GM23248 (cell line): ENCODE results near the gene GINS1. TPM values are rescaled to one million over a fixed set of nuclear protein-coding genes. Genes with fewer than 3 reads are reported as not detected.

Source experiments
- DNase-seq: peaks from one replicate; pipeline ENCODE4 v3.0.0-alpha.2; 2015
- H2AFZ ChIP-seq: fragments of 200-600 bp; sonication (generic); 2 replicates; pipeline ENCODE4 v1.6.1; 2016; ENCODE audit warnings: antibody characterized with exemption
- H3F3A ChIP-seq: fragments of 200-600 bp; sonication (generic); 2 replicates; pipeline ENCODE4 v1.6.1; 2016; ENCODE audit warnings: mild to moderate bottlenecking, antibody characterized with exemption, mixed run types; ENCODE audit not compliant: insufficient read depth
- H3K27ac ChIP-seq: fragments of 200-600 bp; sonication (generic); 2 replicates; pipeline ENCODE4 v1.5.1; 2016; ENCODE audit warnings: mild to moderate bottlenecking
- H3K27me3 ChIP-seq: fragments of 200-600 bp; sonication (generic); replicated peaks from 2 replicates; pipeline ENCODE4 v1.6.1; 2016; ENCODE audit warnings: mild to moderate bottlenecking; ENCODE audit not compliant: insufficient read depth
- H3K36me3 ChIP-seq: fragments of 200-600 bp; sonication (generic); 2 replicates; pipeline ENCODE4 v1.6.1; 2016; ENCODE audit warnings: low read depth, mild to moderate bottlenecking
- H3K4me1 ChIP-seq: fragments of 200-600 bp; sonication (generic); 2 replicates; pipeline ENCODE4 v1.6.1; 2016; ENCODE audit warnings: mild to moderate bottlenecking; ENCODE audit not compliant: insufficient read depth
- H3K4me2 ChIP-seq: fragments of 200-600 bp; sonication (generic); one replicate; pipeline ENCODE4 v1.6.1; 2016; ENCODE audit warnings: mild to moderate bottlenecking; ENCODE audit not compliant: unreplicated experiment
- H3K4me3 ChIP-seq: fragments of 200-600 bp; sonication (generic); 2 replicates; pipeline ENCODE4 v1.5.1; 2016; ENCODE audit warnings: mild to moderate bottlenecking
- H3K79me2 ChIP-seq: fragments of 200-600 bp; sonication (generic); 2 replicates; pipeline ENCODE4 v1.6.1; 2016; ENCODE audit warnings: mild to moderate bottlenecking; ENCODE audit not compliant: insufficient read depth
- H3K9ac ChIP-seq: fragments of 200-600 bp; sonication (generic); 2 replicates; pipeline ENCODE4 v1.6.1; 2016; ENCODE audit warnings: mild to moderate bottlenecking
- H3K9me2 ChIP-seq: fragments of 200-600 bp; sonication (generic); 2 replicates; pipeline ENCODE4 v1.6.1; 2016; ENCODE audit warnings: mixed run types, mild to moderate bottlenecking, moderate library complexity; ENCODE audit not compliant: insufficient read depth
- H3K9me3 ChIP-seq: fragments of 200-600 bp; sonication (generic); one replicate; pipeline ENCODE4 v1.6.1; 2017; ENCODE audit warnings: low read depth
- H4K20me1 ChIP-seq: fragments of 200-600 bp; sonication (generic); 2 replicates; pipeline ENCODE4 v1.6.0; 2016; ENCODE audit not compliant: insufficient read depth
- EZH2 ChIP-seq: fragments of 200-600 bp; sonication (generic); IDR thresholded peaks from 2 replicates; pipeline ENCODE4 v1.6.1; 2018; ENCODE audit warnings: antibody characterized with exemption, mild to moderate bottlenecking; ENCODE audit not compliant: insufficient read depth, poor library complexity, severe bottlenecking
- EZH2phosphoT487 ChIP-seq: fragments of 200-600 bp; sonication (generic); IDR thresholded peaks from 2 replicates; pipeline ENCODE4 v1.6.1; 2018; ENCODE audit warnings: antibody characterized with exemption, moderate library complexity, mild to moderate bottlenecking, low read depth; ENCODE audit not compliant: insufficient read depth
- WGBS, 2 experiments: methylation state at CpG; one replicate each; pipeline ENCODE4 v1.1.6; 2015 to 2017; ENCODE audit warnings: low lambda C conversion rate in 2 of 2, low coverage in 1 of 2; ENCODE audit errors: missing lambda C conversion rate in 2 of 2; 5-methylcytosine and 5-hydroxymethylcytosine counted together
- in situ Hi-C: fragments of 300-500 bp; cut with MboI; formaldehyde crosslinking; loops from 2 replicates; pipeline ENCODE4 v1.15.0; 2020
- polyA plus RNA-seq: library from polyadenylated mRNA; unstranded; fragments of >200 nt; fragmentation: Nextera tagmentation; extraction: Ambion mirVana; gene quantifications from 2 replicates; pipeline ENCODE4 v1.2.1, GENCODE V29; 2016
- total RNA-seq: library from RNA; depleted of rRNA; stranded (reverse); fragments of >200 nt; shearing (Covaris generic); gene quantifications from 2 replicates; pipeline ENCODE4 v1.2.3, GENCODE V29; 2014

The GINS1 gene
- total and polyA plus RNA-seq, 2 experiments from 2014 or later = 4.4 to 7.5 TPM

DNA sequence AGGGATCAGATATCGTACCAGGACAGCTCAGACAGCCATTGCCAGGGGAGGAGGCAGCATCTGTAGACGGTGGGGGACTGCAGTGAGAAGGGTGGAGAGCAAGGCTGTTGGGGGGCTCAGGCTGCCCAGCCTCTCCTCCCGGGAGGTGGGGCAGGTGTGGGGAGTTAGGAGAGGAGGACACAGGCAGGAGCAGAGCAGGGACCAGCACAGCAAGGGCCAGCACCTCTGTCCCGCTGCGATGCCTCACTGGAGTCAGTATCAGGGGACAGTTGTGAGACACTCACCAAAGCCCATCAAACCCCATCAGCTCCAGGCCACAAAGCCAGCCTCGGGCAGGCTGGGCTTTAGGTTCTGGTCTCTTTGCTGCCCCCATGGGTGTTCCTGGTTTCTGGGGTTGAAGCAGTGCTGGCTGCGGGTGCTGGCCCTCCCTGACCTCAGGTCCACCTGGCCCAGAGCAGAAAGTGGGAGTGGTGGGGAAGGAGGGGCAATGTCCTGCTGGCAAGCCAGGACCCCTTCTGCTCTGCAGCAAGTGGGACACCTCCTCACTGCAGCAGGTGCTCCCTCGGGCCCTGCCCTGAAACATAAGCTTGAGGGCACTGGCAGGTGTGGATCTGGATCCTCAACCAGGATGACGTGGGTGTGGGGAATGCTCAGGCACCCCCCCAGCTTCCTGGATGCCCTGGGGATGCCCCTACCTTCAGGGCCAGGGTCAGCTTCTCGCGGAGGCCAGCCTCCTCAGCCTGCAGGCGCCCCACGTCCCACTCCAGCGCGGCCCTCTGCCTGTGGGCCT is 83.4 kb downstream of the GINS1 start:
- H3K4me2 ChIP-seq = no peak overlapping the region
- H3K79me2 ChIP-seq = no peaks in the 10 kb centered on the region
- no peaks in the 10 kb centered on the region for H4K20me1 ChIP-seq
- no peak for DNase-seq
- in situ Hi-C loops = no loop called here
- no peaks in the 10 kb centered on the region for H3K9me3 ChIP-seq
- H3K27me3 ChIP-seq = no peaks in the 10 kb centered on the region
- no peaks in the 10 kb centered on the region for H3F3A ChIP-seq
- H3K4me1 ChIP-seq = peaks cover 14% of the 10 kb centered on the region
- H2AFZ ChIP-seq = no peak overlapping the region
- TF ChIP-seq EZH2 (no peak), EZH2phosphoT487 (no peak)
- no peak overlapping the region for H3K27ac ChIP-seq
- no peak overlapping the region for H3K4me3 ChIP-seq
- 91 to 92% methylated on average over 15 of the region's 15 CpGs for WGBS, 2 experiments
- H3K36me3 ChIP-seq = no peaks in the 10 kb centered on the region
- no peaks in the 10 kb centered on the region for H3K9me2 ChIP-seq
- no peak overlapping the region for H3K9ac ChIP-seq

- Histone ChIP-seq H3K4me2 (no peak overlapping the region), H3K36me3 (no peaks in the 10 kb centered on the region), H3K9ac (no peak overlapping the region), H3K4me1 (peaks cover 7% of the 10 kb centered on the region), H3F3A (no peaks in the 10 kb centered on the region), H3K27me3 (no peaks in the 10 kb centered on the region), H3K4me3 (no peak overlapping the region), H3K9me2 (no peaks in the 10 kb centered on the region), H3K9me3 (no peaks in the 10 kb centered on the region), H3K27ac (no peak overlapping the region), H2AFZ (no peak overlapping the region), H4K20me1 (no peaks in the 10 kb centered on the region), H3K79me2 (no peaks in the 10 kb centered on the region)
- WGBS, 2 experiments = 72 to 73% methylated on average over 12 of the region's 12 CpGs
- no peak for DNase-seq
- in situ Hi-C loops = no loop called here
- TF ChIP-seq EZH2 (no peak), EZH2phosphoT487 (no peak)
These were observed 84.1 kb downstream of the GINS1 start for GRCh38 chr20:25491446-25492038.

DNA sequence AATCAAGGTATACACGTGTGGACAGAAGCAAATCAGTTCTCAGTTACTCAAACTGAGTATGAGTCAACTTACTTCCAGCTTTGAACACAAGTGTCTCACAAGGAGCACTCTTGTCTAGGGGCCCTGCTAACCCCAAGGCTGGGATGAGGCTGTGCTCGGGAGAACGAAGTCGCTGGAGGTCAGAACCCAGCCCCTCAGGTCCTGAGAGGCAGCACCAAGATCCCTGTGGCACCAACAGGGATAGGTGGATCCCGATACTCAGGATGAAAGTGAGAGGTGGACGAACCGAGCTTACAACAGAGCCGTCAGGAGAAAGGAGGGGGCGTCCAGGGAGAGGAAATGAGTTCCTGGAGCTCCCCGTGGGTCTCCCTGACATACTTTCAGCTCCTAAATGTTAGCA is 85.7 kb downstream of the GINS1 start:
- no peak for DNase-seq
- no peak overlapping the region for H3K4me2 ChIP-seq
- no peak overlapping the region for H3K4me3 ChIP-seq
- H2AFZ ChIP-seq = no peak overlapping the region
- H3K27ac ChIP-seq = no peak overlapping the region
- WGBS, 2 experiments = 88% methylated on average over 10 of the region's 10 CpGs
- in situ Hi-C loops = no loop called here
- no peaks in the 10 kb centered on the region for H3F3A ChIP-seq
- H3K27me3 ChIP-seq = no peaks in the 10 kb centered on the region
- H3K4me1 ChIP-seq = no peaks in the 10 kb centered on the region
- H3K79me2 ChIP-seq = no peaks in the 10 kb centered on the region
- H3K36me3 ChIP-seq = no peaks in the 10 kb centered on the region
- TF ChIP-seq EZH2 = no peak
- no peak for TF ChIP-seq EZH2phosphoT487
- no peaks in the 10 kb centered on the region for H3K9me3 ChIP-seq
- H3K9ac ChIP-seq = no peak overlapping the region
- H4K20me1 ChIP-seq = no peaks in the 10 kb centered on the region
- no peaks in the 10 kb centered on the region for H3K9me2 ChIP-seq

- no peak overlapping the region for H3K4me2 ChIP-seq
- no peaks in the 10 kb centered on the region for H3K9me2 ChIP-seq
- no peak for DNase-seq
- no peak overlapping the region for H3K4me3 ChIP-seq
- H3K27me3 ChIP-seq = no peaks in the 10 kb centered on the region
- no peaks in the 10 kb centered on the region for H3K79me2 ChIP-seq
- no peaks in the 10 kb centered on the region for H3K9me3 ChIP-seq
- no peaks in the 10 kb centered on the region for H4K20me1 ChIP-seq
- in situ Hi-C loops = no loop called here
- no peak overlapping the region for H3K27ac ChIP-seq
- no peak overlapping the region for H3K9ac ChIP-seq
- TF ChIP-seq EZH2 (no peak), EZH2phosphoT487 (no peak)
- 86 to 89% methylated on average over 9 to 10 of the region's 10 CpGs for WGBS, 2 experiments
- no peaks in the 10 kb centered on the region for H3K4me1 ChIP-seq
- H2AFZ ChIP-seq = no peak overlapping the region
- H3F3A ChIP-seq = no peaks in the 10 kb centered on the region
- no peaks in the 10 kb centered on the region for H3K36me3 ChIP-seq
These were observed 86.5 kb downstream of the GINS1 start for GRCh38 chr20:25493748-25494505.
